ENCODE measurements around the gene JPT2. TPM values are rescaled to one million over a fixed set of nuclear protein-coding genes. Genes with fewer than 3 reads are reported as not detected.

JPT2 gene
- total and polyA plus RNA-seq, 10 of the 15 experiments (the other 5 are each of a cell fraction or from before 2014, with no cell fraction given) = 11.7 to 78.4 (median 48.4) TPM

DNA sequence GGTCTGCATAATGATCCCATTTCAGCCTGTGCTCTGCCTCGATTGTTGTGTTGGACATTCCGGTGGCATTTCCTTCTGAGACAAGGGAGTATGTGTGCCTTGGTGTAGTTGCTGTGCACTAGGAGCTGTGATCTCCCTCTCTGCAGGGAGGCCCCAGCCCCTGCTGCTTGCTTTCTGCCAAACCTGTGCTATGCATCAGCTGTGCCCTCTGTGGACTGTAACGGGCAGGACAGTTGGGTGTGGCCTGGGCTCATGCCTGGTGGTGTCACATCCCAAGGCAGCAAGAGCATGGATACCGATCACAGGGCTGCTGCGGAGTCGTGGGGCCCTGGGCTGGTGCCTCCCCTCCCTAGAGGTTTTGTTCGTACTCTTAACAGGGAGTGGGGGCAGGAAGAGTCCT lies 3.8 kb upstream of the JPT2 start:
- H3K9ac ChIP-seq (ENCODE audit: control insufficient read depth, insufficient read depth, low read length) = no peak overlapping the region
- ChIA-PET RAD21 (ENCODE audit: unreplicated experiment) (no interaction called here), POLR2A (no interaction called here), CTCF (no interaction called here), SMC1A (ENCODE audit: uncharacterized antibody, unreplicated experiment) (no interaction called here)
- H3K4me1 ChIP-seq (ENCODE audit: control insufficient read depth, insufficient read depth, low read length) = no peaks in the 10 kb centered on the region
- no peak for DNase-seq (ENCODE audit: low read depth, low spot score)
- H3K4me2 ChIP-seq (ENCODE audit: control insufficient read depth, insufficient read depth) = no peak overlapping the region
- WGBS (ENCODE audit: insufficient coverage, insufficient replicate concordance, low lambda C conversion rate, missing lambda C conversion rate) = 88% methylated on average over 7 of the region's 7 CpGs
- H4K20me1 ChIP-seq (ENCODE audit: control insufficient read depth, insufficient read depth) = no peaks in the 10 kb centered on the region
- no peak overlapping the region for H2AFZ ChIP-seq (ENCODE audit: control insufficient read depth, low read depth, low read length)
- peaks cover 8 to 20% of the 10 kb centered on the region in 2 experiments; a peak in 3 of 4 replicates for H3K36me3 ChIP-seq (ENCODE audit: control insufficient read depth in 2 of 2, insufficient read depth in 2 of 2, low read length in 1 of 2)
- no TSS peak for BruUV-seq (replicated peaks)
- in situ Hi-C loops (cut with MboI) = no loop called here
- ATAC-seq = no peak
- no peaks in the 10 kb centered on the region for H3K27me3 ChIP-seq (replicated peaks in 1 of 2; ENCODE audit: control insufficient read depth in 2 of 2, insufficient read depth in 2 of 2, low read length in 1 of 2)
- H3K9me3 ChIP-seq (replicated peaks; ENCODE audit: control insufficient read depth, insufficient read depth, low read length) = no peaks in the 10 kb centered on the region
- H3K27ac ChIP-seq (ENCODE audit: control insufficient read depth, insufficient read depth) = no peak overlapping the region
- intact Hi-C loops (cut with micrococcal nuclease; ENCODE audit: unreplicated experiment) = no loop called here
- no peak for FAIRE-seq
- peaks cover 10% of the 10 kb centered on the region for H3K79me2 ChIP-seq (ENCODE audit: control insufficient read depth, insufficient read depth, low read length)
- no peak overlapping the region for H3K4me3 ChIP-seq
- TF ChIP-seq, protein P1, sequence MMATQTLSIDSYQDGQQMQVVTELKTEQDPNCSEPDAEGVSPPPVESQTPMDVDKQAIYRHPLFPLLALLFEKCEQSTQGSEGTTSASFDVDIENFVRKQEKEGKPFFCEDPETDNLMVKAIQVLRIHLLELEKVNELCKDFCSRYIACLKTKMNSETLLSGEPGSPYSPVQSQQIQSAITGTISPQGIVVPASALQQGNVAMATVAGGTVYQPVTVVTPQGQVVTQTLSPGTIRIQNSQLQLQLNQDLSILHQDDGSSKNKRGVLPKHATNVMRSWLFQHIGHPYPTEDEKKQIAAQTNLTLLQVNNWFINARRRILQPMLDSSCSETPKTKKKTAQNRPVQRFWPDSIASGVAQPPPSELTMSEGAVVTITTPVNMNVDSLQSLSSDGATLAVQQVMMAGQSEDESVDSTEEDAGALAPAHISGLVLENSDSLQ (IDR thresholded peaks at IDR 0.05) = no peak
- TF ChIP-seq PAX5 (IDR thresholded peaks at IDR 0.05; ENCODE audit: borderline replicate concordance, low read depth, low read length) (no peak), DPF2 (IDR thresholded peaks at IDR 0.05) (no peak), MXI1 (IDR thresholded peaks at IDR 0.05; ENCODE audit: low read depth, low read length) (no peak), KAT2A (conservative IDR thresholded peaks at IDR 0.05; ENCODE audit: control insufficient read depth, low read depth, low read length) (no peak), ZZZ3 (IDR thresholded peaks at IDR 0.05; ENCODE audit: control insufficient read depth, insufficient read length, low read depth) (no peak), RELA (IDR thresholded peaks at IDR 0.05; ENCODE audit: borderline replicate concordance, partially characterized antibody) (no peak), ZBED1 (IDR thresholded peaks at IDR 0.05; ENCODE audit: borderline replicate concordance) (no peak), NR2C1 (IDR thresholded peaks at IDR 0.05) (no peak)
- TF ChIP-seq, protein P2, sequence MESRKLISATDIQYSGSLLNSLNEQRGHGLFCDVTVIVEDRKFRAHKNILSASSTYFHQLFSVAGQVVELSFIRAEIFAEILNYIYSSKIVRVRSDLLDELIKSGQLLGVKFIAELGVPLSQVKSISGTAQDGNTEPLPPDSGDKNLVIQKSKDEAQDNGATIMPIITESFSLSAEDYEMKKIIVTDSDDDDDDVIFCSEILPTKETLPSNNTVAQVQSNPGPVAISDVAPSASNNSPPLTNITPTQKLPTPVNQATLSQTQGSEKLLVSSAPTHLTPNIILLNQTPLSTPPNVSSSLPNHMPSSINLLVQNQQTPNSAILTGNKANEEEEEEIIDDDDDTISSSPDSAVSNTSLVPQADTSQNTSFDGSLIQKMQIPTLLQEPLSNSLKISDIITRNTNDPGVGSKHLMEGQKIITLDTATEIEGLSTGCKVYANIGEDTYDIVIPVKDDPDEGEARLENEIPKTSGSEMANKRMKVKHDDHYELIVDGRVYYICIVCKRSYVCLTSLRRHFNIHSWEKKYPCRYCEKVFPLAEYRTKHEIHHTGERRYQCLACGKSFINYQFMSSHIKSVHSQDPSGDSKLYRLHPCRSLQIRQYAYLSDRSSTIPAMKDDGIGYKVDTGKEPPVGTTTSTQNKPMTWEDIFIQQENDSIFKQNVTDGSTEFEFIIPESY (IDR thresholded peaks at IDR 0.05) = no peak
- TF ChIP-seq, protein P3, sequence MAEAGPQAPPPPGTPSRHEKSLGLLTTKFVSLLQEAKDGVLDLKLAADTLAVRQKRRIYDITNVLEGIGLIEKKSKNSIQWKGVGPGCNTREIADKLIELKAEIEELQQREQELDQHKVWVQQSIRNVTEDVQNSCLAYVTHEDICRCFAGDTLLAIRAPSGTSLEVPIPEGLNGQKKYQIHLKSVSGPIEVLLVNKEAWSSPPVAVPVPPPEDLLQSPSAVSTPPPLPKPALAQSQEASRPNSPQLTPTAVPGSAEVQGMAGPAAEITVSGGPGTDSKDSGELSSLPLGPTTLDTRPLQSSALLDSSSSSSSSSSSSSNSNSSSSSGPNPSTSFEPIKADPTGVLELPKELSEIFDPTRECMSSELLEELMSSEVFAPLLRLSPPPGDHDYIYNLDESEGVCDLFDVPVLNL (IDR thresholded peaks at IDR 0.05; ENCODE audit: low read depth, low read length) = no peak
- TF ChIP-seq, protein P4, sequence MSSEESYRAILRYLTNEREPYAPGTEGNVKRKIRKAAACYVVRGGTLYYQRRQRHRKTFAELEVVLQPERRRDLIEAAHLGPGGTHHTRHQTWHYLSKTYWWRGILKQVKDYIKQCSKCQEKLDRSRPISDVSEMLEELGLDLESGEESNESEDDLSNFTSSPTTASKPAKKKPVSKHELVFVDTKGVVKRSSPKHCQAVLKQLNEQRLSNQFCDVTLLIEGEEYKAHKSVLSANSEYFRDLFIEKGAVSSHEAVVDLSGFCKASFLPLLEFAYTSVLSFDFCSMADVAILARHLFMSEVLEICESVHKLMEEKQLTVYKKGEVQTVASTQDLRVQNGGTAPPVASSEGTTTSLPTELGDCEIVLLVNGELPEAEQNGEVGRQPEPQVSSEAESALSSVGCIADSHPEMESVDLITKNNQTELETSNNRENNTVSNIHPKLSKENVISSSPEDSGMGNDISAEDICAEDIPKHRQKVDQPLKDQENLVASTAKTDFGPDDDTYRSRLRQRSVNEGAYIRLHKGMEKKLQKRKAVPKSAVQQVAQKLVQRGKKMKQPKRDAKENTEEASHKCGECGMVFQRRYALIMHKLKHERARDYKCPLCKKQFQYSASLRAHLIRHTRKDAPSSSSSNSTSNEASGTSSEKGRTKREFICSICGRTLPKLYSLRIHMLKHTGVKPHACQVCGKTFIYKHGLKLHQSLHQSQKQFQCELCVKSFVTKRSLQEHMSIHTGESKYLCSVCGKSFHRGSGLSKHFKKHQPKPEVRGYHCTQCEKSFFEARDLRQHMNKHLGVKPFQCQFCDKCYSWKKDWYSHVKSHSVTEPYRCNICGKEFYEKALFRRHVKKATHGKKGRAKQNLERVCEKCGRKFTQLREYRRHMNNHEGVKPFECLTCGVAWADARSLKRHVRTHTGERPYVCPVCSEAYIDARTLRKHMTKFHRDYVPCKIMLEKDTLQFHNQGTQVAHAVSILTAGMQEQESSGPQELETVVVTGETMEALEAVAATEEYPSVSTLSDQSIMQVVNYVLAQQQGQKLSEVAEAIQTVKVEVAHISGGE (CRISPR knock-in tag; IDR thresholded peaks at IDR 0.05) = no peak
- TF ChIP-seq, protein P5, sequence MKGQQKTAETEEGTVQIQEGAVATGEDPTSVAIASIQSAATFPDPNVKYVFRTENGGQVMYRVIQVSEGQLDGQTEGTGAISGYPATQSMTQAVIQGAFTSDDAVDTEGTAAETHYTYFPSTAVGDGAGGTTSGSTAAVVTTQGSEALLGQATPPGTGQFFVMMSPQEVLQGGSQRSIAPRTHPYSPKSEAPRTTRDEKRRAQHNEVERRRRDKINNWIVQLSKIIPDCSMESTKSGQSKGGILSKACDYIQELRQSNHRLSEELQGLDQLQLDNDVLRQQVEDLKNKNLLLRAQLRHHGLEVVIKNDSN (IDR thresholded peaks at IDR 0.05; ENCODE audit: borderline replicate concordance, extremely low read length, insufficient read depth, low read depth, low read length) = no peak
